HEK293 (cell line): ENCODE measurements around the gene DKKL1.
A peak's percentile ranks its signal among the peaks of the same experiment; 100 is the strongest.
"Not testable (repeated sequence)": the region's sequence is repeated elsewhere in the genome, so short reads cannot be mapped to it uniquely, and the experiment has no call there.

Source experiments
- CTCF ChIA-PET: fragments of 350-600 bp; formaldehyde crosslinking; extraction: SDS; loops from one replicate; lab custom pipeline; 2021; ENCODE audit warnings: antibody characterized with exemption; lab: Yijun Ruan, JAX
- POLR2A ChIA-PET: fragments of 300-600 bp; formaldehyde crosslinking; extraction: SDS; loops from one replicate; lab custom pipeline; 2020; ENCODE audit warnings: antibody characterized with exemption, inconsistent platforms; lab: Yijun Ruan, JAX
- H3K27ac ChIP-seq: fragments of 200-500 bp; sonication (Bioruptor generic); 2 replicates; pipeline ENCODE4 v1.5.1; 2014; ENCODE audit warnings: low read depth, low read length, control low read depth, inconsistent platforms; ENCODE audit errors: extremely low read depth
- H3K36me3 ChIP-seq, 2 experiments: fragments of 200-500 bp in 1 of 2; sonication (Bioruptor generic) in 1 of 2; 1 replicate in 1 of 2; 2 replicates in 1 of 2; pipeline ENCODE4 v1.5.1; 2014 to 2017; ENCODE audit warnings: inconsistent platforms in 2 of 2, low read length in 2 of 2; ENCODE audit not compliant: control insufficient read depth in 2 of 2, insufficient read depth in 1 of 2
- H3K4me1 ChIP-seq: fragments of 200-500 bp; sonication (Bioruptor generic); 2 replicates; pipeline ENCODE4 v1.5.1; 2014; ENCODE audit warnings: mild to moderate bottlenecking, low read length, inconsistent platforms; ENCODE audit not compliant: control insufficient read depth, insufficient read depth
- H3K4me3 ChIP-seq: 2 replicates; pipeline ENCODE4 v1.5.1; 2011; ENCODE audit warnings: low read depth, mild to moderate bottlenecking, control low read depth, low read length, moderate library complexity
- H3K9me3 ChIP-seq: fragments of 200-500 bp; sonication (Bioruptor generic); 2 replicates; pipeline ENCODE4 v1.5.1; 2014; ENCODE audit warnings: low read depth, low read length, inconsistent platforms; ENCODE audit not compliant: control insufficient read depth, insufficient read depth
- GLI4 ChIP-seq: fragments of 450-650 bp; formaldehyde crosslinking; IDR thresholded peaks from 2 replicates; pipeline ENCODE4 v1.5.1; 2016; ENCODE audit warnings: missing biosample characterization, missing genetic modification characterization
- HOXC10 ChIP-seq: sonication (generic); formaldehyde crosslinking; IDR thresholded peaks from 2 replicates; pipeline ENCODE4 v1.8.1; 2023; ENCODE audit warnings: mild to moderate bottlenecking, missing genetic modification reagents
- RBAK ChIP-seq: fragments of 450-650 bp; formaldehyde crosslinking; IDR thresholded peaks from 2 replicates; pipeline ENCODE4 v1.5.1; 2016; ENCODE audit warnings: missing biosample characterization, missing genetic modification characterization
- ZBTB21 ChIP-seq: fragments of 450-650 bp; formaldehyde crosslinking; IDR thresholded peaks from 2 replicates; pipeline ENCODE4 v1.5.1; 2017; ENCODE audit warnings: missing biosample characterization, missing genetic modification characterization
- ZFP3 ChIP-seq: fragments of 450-650 bp; formaldehyde crosslinking; IDR thresholded peaks from 2 replicates; pipeline ENCODE4 v1.5.1; 2016; ENCODE audit warnings: low read depth, missing biosample characterization, missing genetic modification characterization
- ZFP37 ChIP-seq: fragments of 450-650 bp; formaldehyde crosslinking; IDR thresholded peaks from 2 replicates; pipeline ENCODE4 v1.5.1; 2016; ENCODE audit warnings: missing biosample characterization, missing genetic modification characterization
- ZNF133 ChIP-seq: fragments of 450-650 bp; formaldehyde crosslinking; IDR thresholded peaks from 2 replicates; pipeline ENCODE4 v1.5.1; 2016; ENCODE audit warnings: missing biosample characterization, missing genetic modification characterization
- ZNF292 ChIP-seq: fragments of 450-650 bp; formaldehyde crosslinking; IDR thresholded peaks from 2 replicates; pipeline ENCODE4 v1.5.1; 2016; ENCODE audit warnings: low read depth, missing biosample characterization, missing genetic modification characterization, borderline replicate concordance
- ZNF473 ChIP-seq: fragments of 450-650 bp; formaldehyde crosslinking; IDR thresholded peaks from 2 replicates; pipeline ENCODE4 v1.5.1; 2017; ENCODE audit warnings: missing biosample characterization, missing genetic modification characterization
- ZNF629 ChIP-seq: fragments of 450-650 bp; formaldehyde crosslinking; IDR thresholded peaks from 2 replicates; pipeline ENCODE4 v1.5.1; 2017; ENCODE audit warnings: missing biosample characterization, missing genetic modification characterization
- ZNF677 ChIP-seq: fragments of 450-650 bp; IDR thresholded peaks from 2 replicates; pipeline ENCODE4 v1.5.0; 2018; ENCODE audit warnings: missing biosample characterization, mild to moderate bottlenecking, missing genetic modification characterization, moderate library complexity
- TF ChIP-seq, protein P1 (sequence below): fragments of 450-650 bp; formaldehyde crosslinking; IDR thresholded peaks from 2 replicates; pipeline ENCODE4 v1.5.1; 2016; ENCODE audit warnings: missing biosample characterization, missing genetic modification characterization, low read depth
- TF ChIP-seq, protein P2 (sequence below): fragments of 450-650 bp; formaldehyde crosslinking; IDR thresholded peaks from 2 replicates; pipeline ENCODE4 v1.5.1; 2016; ENCODE audit warnings: missing biosample characterization, missing genetic modification characterization
- TF ChIP-seq, protein P3 (sequence below): sonication (generic); formaldehyde crosslinking; IDR thresholded peaks from 2 replicates; pipeline ENCODE4 v1.8.1; 2022; ENCODE audit warnings: mild to moderate bottlenecking, moderate library complexity, missing genetic modification reagents
- TF ChIP-seq, protein P4 (sequence below): fragments of 450-650 bp; formaldehyde crosslinking; IDR thresholded peaks from 2 replicates; pipeline ENCODE4 v1.5.1; 2016; ENCODE audit warnings: missing biosample characterization, missing genetic modification characterization
- TF ChIP-seq, protein P5 (sequence below): fragments of 450-650 bp; formaldehyde crosslinking; IDR thresholded peaks from 2 replicates; pipeline ENCODE4 v1.5.1; 2016; ENCODE audit warnings: missing biosample characterization, missing genetic modification characterization
- TF ChIP-seq, protein P6 (sequence below): fragments of 450-650 bp; formaldehyde crosslinking; IDR thresholded peaks from 2 replicates; pipeline ENCODE4 v1.5.1; 2016; ENCODE audit warnings: missing biosample characterization, missing genetic modification characterization, borderline replicate concordance
- TF ChIP-seq, protein P7 (sequence below): fragments of 450-650 bp; formaldehyde crosslinking; IDR thresholded peaks from 2 replicates; pipeline ENCODE4 v1.5.1; 2016; ENCODE audit warnings: missing biosample characterization, missing genetic modification characterization

DKKL1 gene

DNA sequence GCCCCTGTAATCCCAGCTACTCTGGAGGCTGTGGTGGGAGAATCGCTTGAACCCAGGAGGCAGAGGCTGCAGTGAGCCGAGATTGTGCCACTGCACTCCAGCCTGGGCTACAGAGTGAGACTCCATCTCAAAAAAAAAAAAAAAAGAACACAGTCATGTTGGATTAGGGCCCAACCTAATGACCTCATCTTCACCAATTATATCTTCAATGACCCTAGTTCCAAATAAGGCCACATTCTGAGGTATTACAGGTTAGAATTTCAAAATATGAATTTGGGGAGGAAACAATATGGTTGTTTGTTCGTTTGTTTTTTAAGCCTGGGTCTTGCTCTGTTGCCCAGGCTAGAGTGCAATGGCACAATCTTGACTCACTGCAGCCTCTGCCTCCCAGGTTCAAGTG lies 9.5 kb downstream of the DKKL1 start:
- H3K9me3 ChIP-seq, H3K4me1 ChIP-seq, CTCF ChIA-PET, POLR2A ChIA-PET, H3K36me3 ChIP-seq, H3K4me3 ChIP-seq, H3K27ac ChIP-seq: not testable (repeated sequence)
- 0 out of 2 replicates have a peak, but pooled peaks have one; percentile 25 for TF ChIP-seq ZNF629
- TF ChIP-seq, protein P1, sequence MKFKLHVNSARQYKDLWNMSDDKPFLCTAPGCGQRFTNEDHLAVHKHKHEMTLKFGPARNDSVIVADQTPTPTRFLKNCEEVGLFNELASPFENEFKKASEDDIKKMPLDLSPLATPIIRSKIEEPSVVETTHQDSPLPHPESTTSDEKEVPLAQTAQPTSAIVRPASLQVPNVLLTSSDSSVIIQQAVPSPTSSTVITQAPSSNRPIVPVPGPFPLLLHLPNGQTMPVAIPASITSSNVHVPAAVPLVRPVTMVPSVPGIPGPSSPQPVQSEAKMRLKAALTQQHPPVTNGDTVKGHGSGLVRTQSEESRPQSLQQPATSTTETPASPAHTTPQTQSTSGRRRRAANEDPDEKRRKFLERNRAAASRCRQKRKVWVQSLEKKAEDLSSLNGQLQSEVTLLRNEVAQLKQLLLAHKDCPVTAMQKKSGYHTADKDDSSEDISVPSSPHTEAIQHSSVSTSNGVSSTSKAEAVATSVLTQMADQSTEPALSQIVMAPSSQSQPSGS (tag by site-specific recombination), result peak; percentile 78
- peak; percentile 11; the same call in 1 of the 2 replicates for TF ChIP-seq ZBTB21
- TF ChIP-seq ZNF133 (tag by site-specific recombination), result peak; percentile 71; the same call in 1 of the 2 replicates
- TF ChIP-seq, protein P2, sequence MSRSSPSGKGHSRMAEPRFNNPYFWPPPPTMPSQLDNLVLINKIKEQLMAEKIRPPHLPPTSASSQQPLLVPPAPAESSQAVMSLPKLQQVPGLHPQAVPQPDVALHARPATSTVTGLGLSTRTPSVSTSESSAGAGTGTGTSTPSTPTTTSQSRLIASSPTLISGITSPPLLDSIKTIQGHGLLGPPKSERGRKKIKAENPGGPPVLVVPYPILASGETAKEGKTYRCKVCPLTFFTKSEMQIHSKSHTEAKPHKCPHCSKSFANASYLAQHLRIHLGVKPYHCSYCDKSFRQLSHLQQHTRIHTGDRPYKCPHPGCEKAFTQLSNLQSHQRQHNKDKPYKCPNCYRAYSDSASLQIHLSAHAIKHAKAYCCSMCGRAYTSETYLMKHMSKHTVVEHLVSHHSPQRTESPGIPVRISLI (tag by site-specific recombination), result peak; percentile 39; the same call in 1 of the 2 replicates
- TF ChIP-seq, all 188 proteins: peak for 5; not testable (repeated sequence) for 183

DNA sequence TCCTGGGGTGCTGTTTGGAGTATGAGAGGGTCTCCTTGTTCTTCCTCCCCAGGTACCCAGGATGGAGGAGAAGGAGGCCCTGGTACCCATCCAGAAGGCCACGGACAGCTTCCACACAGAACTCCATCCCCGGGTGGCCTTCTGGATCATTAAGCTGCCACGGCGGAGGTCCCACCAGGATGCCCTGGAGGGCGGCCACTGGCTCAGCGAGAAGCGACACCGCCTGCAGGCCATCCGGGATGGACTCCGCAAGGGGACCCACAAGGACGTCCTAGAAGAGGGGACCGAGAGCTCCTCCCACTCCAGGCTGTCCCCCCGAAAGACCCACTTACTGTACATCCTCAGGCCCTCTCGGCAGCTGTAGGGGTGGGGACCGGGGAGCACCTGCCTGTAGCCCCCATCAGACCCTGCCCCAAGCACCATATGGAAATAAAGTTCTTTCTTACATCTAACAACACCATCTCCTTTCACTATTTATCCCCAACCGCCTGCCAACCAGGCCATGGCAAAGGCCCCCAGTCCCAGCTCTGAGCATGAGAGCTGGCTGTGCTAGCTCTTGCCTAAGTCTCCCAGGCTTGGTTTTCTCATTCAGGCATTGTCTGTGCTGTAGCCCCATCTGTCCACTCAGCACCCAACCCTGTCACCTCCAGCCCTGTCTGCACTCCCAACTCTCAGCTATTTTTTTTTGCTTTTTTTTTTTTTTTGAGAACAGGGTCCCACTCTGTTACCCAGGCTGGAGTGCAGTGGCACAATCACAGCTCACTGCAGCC lies 11.2 kb downstream of the DKKL1 start:
- Histone ChIP-seq H3K9me3 (no peaks in the 10 kb centered on the region), H3K4me1 (no peaks in the 10 kb centered on the region), H3K36me3 (no peaks in the 10 kb centered on the region), H3K4me3 (no peak overlapping the region), H3K27ac (no peak overlapping the region)
- ChIA-PET POLR2A (interaction anchor here (0.7 to 1.6 kb wide), 4 partner anchors 9 to 679 kb away, joined by 5 to 6 read pairs (median 6); partner anchors contain the start of genes FUT2 and PRMT1), CTCF (interaction anchor here (0.6 to 2.3 kb wide), 4 partner anchors 10 to 1587 kb away, joined by 3 to 10 read pairs (median 3); no protein-coding TSS in a partner anchor)
- TF ChIP-seq, protein P3, sequence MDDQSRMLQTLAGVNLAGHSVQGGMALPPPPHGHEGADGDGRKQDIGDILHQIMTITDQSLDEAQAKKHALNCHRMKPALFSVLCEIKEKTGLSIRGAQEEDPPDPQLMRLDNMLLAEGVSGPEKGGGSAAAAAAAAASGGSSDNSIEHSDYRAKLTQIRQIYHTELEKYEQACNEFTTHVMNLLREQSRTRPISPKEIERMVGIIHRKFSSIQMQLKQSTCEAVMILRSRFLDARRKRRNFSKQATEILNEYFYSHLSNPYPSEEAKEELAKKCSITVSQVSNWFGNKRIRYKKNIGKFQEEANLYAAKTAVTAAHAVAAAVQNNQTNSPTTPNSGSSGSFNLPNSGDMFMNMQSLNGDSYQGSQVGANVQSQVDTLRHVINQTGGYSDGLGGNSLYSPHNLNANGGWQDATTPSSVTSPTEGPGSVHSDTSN (CRISPR knock-in tag), result no peak
- TF ChIP-seq ZFP3 (tag by site-specific recombination) (no peak), RBAK (tag by site-specific recombination) (no peak), ZNF292 (no peak), ZNF473 (tag by site-specific recombination) (no peak), GLI4 (tag by site-specific recombination) (no peak), ZFP37 (tag by site-specific recombination) (no peak), ZNF677 (tag by site-specific recombination) (no peak), HOXC10 (CRISPR knock-in tag) (no peak)
- TF ChIP-seq, protein P4, sequence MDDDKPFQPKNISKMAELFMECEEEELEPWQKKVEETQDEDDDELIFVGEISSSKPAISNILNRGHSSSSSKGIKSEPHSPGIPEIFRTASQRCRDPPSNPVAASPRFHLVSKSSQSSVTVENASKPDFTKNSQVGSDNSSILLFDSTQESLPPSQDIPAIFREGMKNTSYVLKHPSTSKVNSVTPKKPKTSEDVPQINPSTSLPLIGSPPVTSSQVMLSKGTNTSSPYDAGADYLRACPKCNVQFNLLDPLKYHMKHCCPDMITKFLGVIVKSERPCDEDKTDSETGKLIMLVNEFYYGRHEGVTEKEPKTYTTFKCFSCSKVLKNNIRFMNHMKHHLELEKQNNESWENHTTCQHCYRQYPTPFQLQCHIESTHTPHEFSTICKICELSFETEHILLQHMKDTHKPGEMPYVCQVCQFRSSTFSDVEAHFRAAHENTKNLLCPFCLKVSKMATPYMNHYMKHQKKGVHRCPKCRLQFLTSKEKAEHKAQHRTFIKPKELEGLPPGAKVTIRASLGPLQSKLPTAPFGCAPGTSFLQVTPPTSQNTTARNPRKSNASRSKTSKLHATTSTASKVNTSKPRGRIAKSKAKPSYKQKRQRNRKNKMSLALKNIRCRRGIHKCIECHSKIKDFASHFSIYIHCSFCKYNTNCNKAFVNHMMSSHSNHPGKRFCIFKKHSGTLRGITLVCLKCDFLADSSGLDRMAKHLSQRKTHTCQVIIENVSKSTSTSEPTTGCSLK (tag by site-specific recombination), result no peak
- TF ChIP-seq, protein P5, sequence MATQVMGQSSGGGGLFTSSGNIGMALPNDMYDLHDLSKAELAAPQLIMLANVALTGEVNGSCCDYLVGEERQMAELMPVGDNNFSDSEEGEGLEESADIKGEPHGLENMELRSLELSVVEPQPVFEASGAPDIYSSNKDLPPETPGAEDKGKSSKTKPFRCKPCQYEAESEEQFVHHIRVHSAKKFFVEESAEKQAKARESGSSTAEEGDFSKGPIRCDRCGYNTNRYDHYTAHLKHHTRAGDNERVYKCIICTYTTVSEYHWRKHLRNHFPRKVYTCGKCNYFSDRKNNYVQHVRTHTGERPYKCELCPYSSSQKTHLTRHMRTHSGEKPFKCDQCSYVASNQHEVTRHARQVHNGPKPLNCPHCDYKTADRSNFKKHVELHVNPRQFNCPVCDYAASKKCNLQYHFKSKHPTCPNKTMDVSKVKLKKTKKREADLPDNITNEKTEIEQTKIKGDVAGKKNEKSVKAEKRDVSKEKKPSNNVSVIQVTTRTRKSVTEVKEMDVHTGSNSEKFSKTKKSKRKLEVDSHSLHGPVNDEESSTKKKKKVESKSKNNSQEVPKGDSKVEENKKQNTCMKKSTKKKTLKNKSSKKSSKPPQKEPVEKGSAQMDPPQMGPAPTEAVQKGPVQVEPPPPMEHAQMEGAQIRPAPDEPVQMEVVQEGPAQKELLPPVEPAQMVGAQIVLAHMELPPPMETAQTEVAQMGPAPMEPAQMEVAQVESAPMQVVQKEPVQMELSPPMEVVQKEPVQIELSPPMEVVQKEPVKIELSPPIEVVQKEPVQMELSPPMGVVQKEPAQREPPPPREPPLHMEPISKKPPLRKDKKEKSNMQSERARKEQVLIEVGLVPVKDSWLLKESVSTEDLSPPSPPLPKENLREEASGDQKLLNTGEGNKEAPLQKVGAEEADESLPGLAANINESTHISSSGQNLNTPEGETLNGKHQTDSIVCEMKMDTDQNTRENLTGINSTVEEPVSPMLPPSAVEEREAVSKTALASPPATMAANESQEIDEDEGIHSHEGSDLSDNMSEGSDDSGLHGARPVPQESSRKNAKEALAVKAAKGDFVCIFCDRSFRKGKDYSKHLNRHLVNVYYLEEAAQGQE (tag by site-specific recombination), result no peak
- TF ChIP-seq, protein P6, sequence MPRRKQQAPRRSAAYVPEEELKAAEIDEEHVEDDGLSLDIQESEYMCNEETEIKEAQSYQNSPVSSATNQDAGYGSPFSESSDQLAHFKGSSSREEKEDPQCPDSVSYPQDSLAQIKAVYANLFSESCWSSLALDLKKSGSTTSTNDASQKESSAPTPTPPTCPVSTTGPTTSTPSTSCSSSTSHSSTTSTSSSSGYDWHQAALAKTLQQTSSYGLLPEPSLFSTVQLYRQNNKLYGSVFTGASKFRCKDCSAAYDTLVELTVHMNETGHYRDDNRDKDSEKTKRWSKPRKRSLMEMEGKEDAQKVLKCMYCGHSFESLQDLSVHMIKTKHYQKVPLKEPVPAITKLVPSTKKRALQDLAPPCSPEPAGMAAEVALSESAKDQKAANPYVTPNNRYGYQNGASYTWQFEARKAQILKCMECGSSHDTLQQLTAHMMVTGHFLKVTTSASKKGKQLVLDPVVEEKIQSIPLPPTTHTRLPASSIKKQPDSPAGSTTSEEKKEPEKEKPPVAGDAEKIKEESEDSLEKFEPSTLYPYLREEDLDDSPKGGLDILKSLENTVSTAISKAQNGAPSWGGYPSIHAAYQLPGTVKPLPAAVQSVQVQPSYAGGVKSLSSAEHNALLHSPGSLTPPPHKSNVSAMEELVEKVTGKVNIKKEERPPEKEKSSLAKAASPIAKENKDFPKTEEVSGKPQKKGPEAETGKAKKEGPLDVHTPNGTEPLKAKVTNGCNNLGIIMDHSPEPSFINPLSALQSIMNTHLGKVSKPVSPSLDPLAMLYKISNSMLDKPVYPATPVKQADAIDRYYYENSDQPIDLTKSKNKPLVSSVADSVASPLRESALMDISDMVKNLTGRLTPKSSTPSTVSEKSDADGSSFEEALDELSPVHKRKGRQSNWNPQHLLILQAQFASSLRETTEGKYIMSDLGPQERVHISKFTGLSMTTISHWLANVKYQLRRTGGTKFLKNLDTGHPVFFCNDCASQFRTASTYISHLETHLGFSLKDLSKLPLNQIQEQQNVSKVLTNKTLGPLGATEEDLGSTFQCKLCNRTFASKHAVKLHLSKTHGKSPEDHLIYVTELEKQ (tag by site-specific recombination), result no peak
- TF ChIP-seq, protein P7, sequence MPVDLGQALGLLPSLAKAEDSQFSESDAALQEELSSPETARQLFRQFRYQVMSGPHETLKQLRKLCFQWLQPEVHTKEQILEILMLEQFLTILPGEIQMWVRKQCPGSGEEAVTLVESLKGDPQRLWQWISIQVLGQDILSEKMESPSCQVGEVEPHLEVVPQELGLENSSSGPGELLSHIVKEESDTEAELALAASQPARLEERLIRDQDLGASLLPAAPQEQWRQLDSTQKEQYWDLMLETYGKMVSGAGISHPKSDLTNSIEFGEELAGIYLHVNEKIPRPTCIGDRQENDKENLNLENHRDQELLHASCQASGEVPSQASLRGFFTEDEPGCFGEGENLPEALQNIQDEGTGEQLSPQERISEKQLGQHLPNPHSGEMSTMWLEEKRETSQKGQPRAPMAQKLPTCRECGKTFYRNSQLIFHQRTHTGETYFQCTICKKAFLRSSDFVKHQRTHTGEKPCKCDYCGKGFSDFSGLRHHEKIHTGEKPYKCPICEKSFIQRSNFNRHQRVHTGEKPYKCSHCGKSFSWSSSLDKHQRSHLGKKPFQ (tag by site-specific recombination), result no peak
